Effector memory CD8-positive, alpha-beta T cell (primary cell): ENCODE results near the gene CRYGA.

Experiments used
- ATAC-seq: fragments of 150-1000 bp; cut with Tn5 transposase; replicated peaks from 2 replicates; pipeline ENCODE4 v1.10.0; 2021; ENCODE audit warnings: mild to moderate bottlenecking, moderate library complexity
- DNase-seq, 3 experiments: peaks; one replicate each; pipeline ENCODE4 v3.0.0; 2021
- H3K27ac Mint-ChIP-seq, 2 donors: one replicate each; pipeline ENCODE4 v1.8.0; 2022; ENCODE audit warnings: mild to moderate bottlenecking in 2 of 2, mixed read lengths in 2 of 2, moderate library complexity in 2 of 2
- H3K27me3 Mint-ChIP-seq, 2 donors: one replicate each; pipeline ENCODE4 v1.8.0; 2022; ENCODE audit warnings: mixed read lengths in 2 of 2
- H3K36me3 Mint-ChIP-seq: one replicate; pipeline ENCODE4 v1.8.0; 2022; ENCODE audit warnings: mild to moderate bottlenecking, moderate library complexity, mixed read lengths; ENCODE audit not compliant: insufficient read depth
- H3K4me1 Mint-ChIP-seq, 2 donors: one replicate each; pipeline ENCODE4 v1.8.0; 2022; ENCODE audit warnings: low read depth in 2 of 2, mixed read lengths in 2 of 2
- H3K4me3 Mint-ChIP-seq, 2 donors: one replicate each; pipeline ENCODE4 v1.8.0; 2022; ENCODE audit warnings: mild to moderate bottlenecking in 2 of 2, mixed read lengths in 2 of 2, moderate library complexity in 2 of 2
- H3K9me3 Mint-ChIP-seq, 2 donors: one replicate each; pipeline ENCODE4 v1.8.0; 2022; ENCODE audit warnings: mixed read lengths in 2 of 2
- total RNA-seq, 9 experiments: gene quantifications; one replicate each; lab custom pipeline; 2026; lab: John Stamatoyannopoulos, UW

CRYGA gene
- total RNA-seq = 0 reads per million in 9 experiments

DNA sequence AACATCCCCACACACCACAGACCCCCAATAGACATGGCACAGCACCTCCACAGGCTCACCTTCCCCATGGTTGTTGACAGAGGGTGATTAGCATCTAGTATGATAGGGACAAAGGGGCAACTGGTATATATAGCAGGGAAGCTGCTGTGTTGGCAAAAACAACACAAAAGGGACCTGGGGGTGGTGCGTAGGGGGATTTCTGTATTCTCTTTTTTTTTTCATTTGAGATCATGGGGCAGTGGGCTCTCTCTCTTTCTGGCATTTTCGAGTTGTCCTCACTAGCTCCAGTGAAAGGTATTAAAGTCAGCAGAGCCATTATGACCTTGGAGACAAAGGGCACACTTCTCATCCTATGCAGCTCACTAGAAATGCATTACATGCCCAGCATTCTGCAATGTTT lies at the start of gene CRYGA:
TSS of gene CRYGA (minus strand) at position 101 of the 400 bp plus-strand sequence. CDS start at position 68, 33 bp downstream.
- Mint-ChIP-seq H3K27me3 (peaks cover 8 to 22% of the 10 kb centered on the region in 2 donors), H3K9me3 (no peaks in the 10 kb centered on the region), H3K4me1 (no peaks in the 10 kb centered on the region), H3K4me3 (no peak within 1 kb of the TSS), H3K36me3 (no peaks in the 10 kb centered on the region), H3K27ac (no peak within 1 kb of the TSS)
- ATAC-seq = no peak
- no peak for DNase-seq

- no peak overlapping the region for H3K27ac Mint-ChIP-seq
- H3K9me3 Mint-ChIP-seq = no peaks in the 10 kb centered on the region
- peaks cover 9 to 17% of the 10 kb centered on the region in 2 donors for H3K27me3 Mint-ChIP-seq
- H3K4me1 Mint-ChIP-seq = peaks cover 0 to 4% of the 10 kb centered on the region in 2 donors
- ATAC-seq (no peak), DNase-seq (no peak)
- H3K36me3 Mint-ChIP-seq = no peaks in the 10 kb centered on the region
- H3K4me3 Mint-ChIP-seq = no peak overlapping the region
Observed at GRCh38 chr2:208210688-208211451, 47.5 kb upstream of the CRYGA start.

GRCh38 chr2:208208335-208209085 lies 45.1 kb upstream of the CRYGA start:
- no peak overlapping the region for H3K4me3 Mint-ChIP-seq
- ATAC-seq (no peak), DNase-seq (no peak)
- no peaks in the 10 kb centered on the region for H3K36me3 Mint-ChIP-seq
- H3K9me3 Mint-ChIP-seq = no peaks in the 10 kb centered on the region
- no peak overlapping the region for H3K27ac Mint-ChIP-seq
- H3K4me1 Mint-ChIP-seq = no peaks in the 10 kb centered on the region
- H3K27me3 Mint-ChIP-seq = peaks cover 9 to 25% of the 10 kb centered on the region in 2 donors

- no peak for DNase-seq
- ATAC-seq = no peak
Observed at GRCh38 chr2:208207769-208208168, 44.4 kb upstream of the CRYGA start.

GRCh38 chr2:208204166-208204565 lies 40.8 kb upstream of the CRYGA start:
- Mint-ChIP-seq H3K27ac (no peak overlapping the region), H3K36me3 (no peaks in the 10 kb centered on the region)

More at GRCh38 chr2:208207769-208208168, 44.4 kb upstream of the CRYGA start:
- no peaks in the 10 kb centered on the region for H3K4me1 Mint-ChIP-seq
- no peaks in the 10 kb centered on the region for H3K36me3 Mint-ChIP-seq
- H3K27me3 Mint-ChIP-seq = peaks cover 9 to 26% of the 10 kb centered on the region in 2 donors
- no peaks in the 10 kb centered on the region for H3K9me3 Mint-ChIP-seq
- no peak overlapping the region for H3K27ac Mint-ChIP-seq
- no peak overlapping the region for H3K4me3 Mint-ChIP-seq

DNA sequence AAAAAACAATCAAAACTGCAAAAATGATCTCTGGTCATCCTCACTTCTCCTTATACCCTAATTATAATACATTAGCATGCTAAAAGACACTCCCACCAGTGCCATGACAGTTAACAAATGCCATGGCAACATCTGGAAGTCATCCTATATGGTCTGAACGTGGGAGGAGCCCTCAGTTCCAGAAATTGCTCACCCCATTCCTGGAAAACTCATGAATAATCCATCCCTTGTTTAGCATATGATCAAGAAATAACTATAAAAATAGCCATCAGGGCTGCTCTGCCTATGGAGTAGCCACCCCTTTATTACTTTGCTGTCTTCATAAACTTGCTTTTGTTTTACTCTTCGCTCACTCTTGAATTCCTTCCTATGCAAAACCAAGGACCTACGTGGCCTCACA lies 32.1 kb upstream of the CRYGA start:
- Mint-ChIP-seq H3K36me3 (peaks cover 3% of the 10 kb centered on the region), H3K9me3 (no peaks in the 10 kb centered on the region), H3K27me3 (peaks cover 0 to 20% of the 10 kb centered on the region in 2 donors), H3K4me3 (no peak overlapping the region), H3K4me1 (no peaks in the 10 kb centered on the region), H3K27ac (no peak overlapping the region)
- DNase-seq (no peak), ATAC-seq (no peak)

More at GRCh38 chr2:208204166-208204565, 40.8 kb upstream of the CRYGA start:
- H3K9me3 Mint-ChIP-seq = no peaks in the 10 kb centered on the region
- DNase-seq (no peak), ATAC-seq (no peak)
- H3K4me3 Mint-ChIP-seq = no peak overlapping the region
- H3K27me3 Mint-ChIP-seq = peaks cover 3 to 29% of the 10 kb centered on the region in 2 donors
- no peaks in the 10 kb centered on the region for H3K4me1 Mint-ChIP-seq

DNA sequence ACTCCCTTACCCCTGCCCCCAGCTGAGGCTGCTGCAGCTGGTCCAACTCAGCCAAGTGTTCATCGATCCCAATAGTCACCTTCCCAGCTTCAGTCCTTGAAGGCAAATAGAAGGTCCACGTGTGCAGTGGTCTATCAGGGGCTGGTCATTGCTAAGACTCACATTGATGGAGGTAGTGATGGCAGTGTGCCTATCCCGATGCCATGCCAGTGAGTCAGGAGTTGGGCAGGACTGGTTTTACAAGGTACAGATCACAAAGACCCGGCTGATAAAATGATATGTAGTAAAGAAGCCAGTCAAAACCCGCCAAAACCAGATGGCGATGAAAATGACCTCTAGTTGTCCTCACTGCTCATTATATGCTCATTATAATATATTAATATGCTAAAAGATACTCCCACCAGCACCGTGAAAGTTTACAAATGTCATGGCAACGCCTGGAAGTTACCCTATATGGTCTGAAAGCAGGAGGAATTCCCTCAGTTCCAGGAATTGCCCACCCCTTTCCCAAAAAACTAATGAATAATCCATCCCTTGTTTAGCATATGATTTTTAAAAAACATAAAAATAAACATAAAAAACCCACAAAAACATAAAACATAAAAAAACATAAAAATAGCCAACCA lies 29.3 kb upstream of the CRYGA start:
- peaks cover 0 to 21% of the 10 kb centered on the region in 2 donors for H3K27me3 Mint-ChIP-seq
- H3K36me3 Mint-ChIP-seq = peaks cover 3% of the 10 kb centered on the region
- H3K27ac Mint-ChIP-seq = no peak overlapping the region
- H3K4me3 Mint-ChIP-seq = no peak overlapping the region
- no peaks in the 10 kb centered on the region for H3K9me3 Mint-ChIP-seq
- no peaks in the 10 kb centered on the region for H3K4me1 Mint-ChIP-seq
- no peak for DNase-seq
- ATAC-seq = no peak

DNA sequence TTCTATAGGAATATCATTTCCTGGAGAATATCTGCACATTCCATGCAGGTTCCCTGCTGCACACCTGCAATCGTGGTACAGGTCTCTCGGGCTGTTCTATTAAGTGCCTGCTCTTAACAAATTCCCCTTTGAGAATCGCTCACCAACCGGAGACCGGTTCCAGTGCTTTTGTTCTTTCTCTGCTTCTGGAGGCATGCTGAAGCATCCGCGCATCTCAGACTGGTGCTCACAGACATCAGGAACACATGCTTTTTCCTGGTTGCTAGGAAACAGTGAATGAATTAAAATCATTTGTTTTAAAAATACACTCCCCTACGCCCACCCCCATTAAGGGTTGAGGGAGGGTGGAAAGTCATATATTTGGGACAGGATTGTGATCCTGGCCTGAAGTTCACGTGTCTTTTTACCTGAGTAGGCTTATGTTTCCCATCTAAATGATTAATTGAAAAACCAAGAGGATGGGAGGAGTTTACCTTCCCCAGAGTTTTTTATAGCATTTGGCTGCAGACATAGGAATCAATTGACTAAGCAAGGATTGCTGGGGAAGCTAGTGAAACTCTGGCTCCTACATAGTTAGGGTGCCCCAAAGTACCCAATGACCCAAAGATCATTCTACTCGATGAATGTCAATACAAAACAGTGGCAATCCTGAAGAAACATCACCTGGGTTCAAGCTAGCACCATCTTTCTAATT lies 26.6 kb upstream of the CRYGA start, which contains the start of gene C2orf80:
TSS of gene C2orf80 (minus strand) at position 221 of the 694 bp plus-strand sequence. CDS start 3,044 bp downstream, outside the sequence.
- ATAC-seq = no peak
- Mint-ChIP-seq H3K4me3 (no peak within 1 kb of the TSS), H3K27me3 (peaks cover 9 to 20% of the 10 kb centered on the region in 2 donors), H3K36me3 (no peaks in the 10 kb centered on the region), H3K4me1 (no peaks in the 10 kb centered on the region), H3K27ac (no peak within 1 kb of the TSS), H3K9me3 (no peaks in the 10 kb centered on the region)
- no peak for DNase-seq

DNA sequence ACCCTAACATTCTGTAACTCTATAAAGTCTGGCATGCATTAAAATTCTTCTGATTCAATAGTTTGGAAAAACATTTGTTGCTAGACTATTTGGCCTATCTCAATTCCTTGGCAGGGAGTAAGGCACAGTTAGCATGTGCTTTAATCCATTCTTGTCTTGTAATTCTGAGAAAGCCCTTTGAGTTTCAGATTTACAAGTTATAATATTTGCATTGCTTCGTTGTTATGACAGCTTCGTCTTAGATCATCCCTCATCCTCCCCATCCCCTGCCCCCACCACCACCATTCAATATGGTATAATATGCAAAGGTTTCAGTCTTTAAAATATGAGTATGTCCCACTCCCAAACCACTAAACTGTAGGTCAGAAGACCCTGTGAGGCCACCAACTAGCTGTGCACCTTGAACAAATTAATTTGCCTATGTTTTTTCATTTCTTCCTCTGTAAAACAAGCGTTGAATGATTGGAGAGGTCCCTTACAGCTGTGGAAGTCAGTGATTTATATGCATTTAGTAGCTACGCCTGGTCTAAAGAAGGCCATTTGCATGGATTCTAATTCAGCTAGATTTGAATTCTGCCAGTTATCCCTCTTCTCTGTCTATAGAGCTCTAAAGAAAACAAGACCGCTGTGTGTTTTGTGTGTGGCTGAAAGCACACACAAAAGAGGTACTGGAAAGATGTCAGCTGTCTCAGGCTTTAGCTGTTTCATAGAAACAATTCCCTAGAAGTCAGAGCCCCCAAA lies 25.9 kb upstream of the CRYGA start:
- ATAC-seq = no peak

GRCh38 chr2:208186893-208187292 lies 23.5 kb upstream of the CRYGA start:
- no peak for DNase-seq
- H3K4me1 Mint-ChIP-seq = no peaks in the 10 kb centered on the region
- H3K27ac Mint-ChIP-seq = no peak overlapping the region
- H3K27me3 Mint-ChIP-seq = peaks cover 31 to 47% of the 10 kb centered on the region in 2 donors
- H3K36me3 Mint-ChIP-seq = no peaks in the 10 kb centered on the region
- no peak overlapping the region for H3K4me3 Mint-ChIP-seq
- no peaks in the 10 kb centered on the region for H3K9me3 Mint-ChIP-seq
- ATAC-seq = no peak

More for the DNA sequence above, 25.9 kb upstream of the CRYGA start:
- H3K4me3 Mint-ChIP-seq = no peak overlapping the region
- no peaks in the 10 kb centered on the region for H3K36me3 Mint-ChIP-seq
- H3K9me3 Mint-ChIP-seq = no peaks in the 10 kb centered on the region
- no peak overlapping the region for H3K27ac Mint-ChIP-seq
- no peaks in the 10 kb centered on the region for H3K4me1 Mint-ChIP-seq
- DNase-seq = no peak
- H3K27me3 Mint-ChIP-seq = peaks cover 15 to 28% of the 10 kb centered on the region in 2 donors

DNA sequence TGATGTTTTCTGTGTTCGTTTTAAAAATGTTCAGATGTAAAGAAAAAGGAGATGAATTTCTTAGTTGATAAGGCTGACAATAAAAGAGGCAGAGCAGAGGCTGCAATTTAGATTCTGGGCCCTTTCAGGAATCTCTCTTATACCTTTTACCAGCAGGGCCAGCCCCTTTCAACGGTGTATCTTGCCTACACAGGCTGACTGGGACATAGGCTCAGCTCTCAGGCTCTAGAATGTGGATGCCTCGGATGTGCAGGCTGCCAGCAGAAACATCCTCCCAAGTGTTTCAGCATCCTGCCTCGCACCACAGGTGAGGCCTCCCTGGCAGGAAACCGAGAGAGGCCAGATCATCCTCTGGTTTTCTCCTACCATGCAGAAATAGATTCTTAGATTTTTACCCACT lies 23.1 kb upstream of the CRYGA start:
- peaks cover 31 to 47% of the 10 kb centered on the region in 2 donors for H3K27me3 Mint-ChIP-seq
- H3K4me3 Mint-ChIP-seq = no peak overlapping the region
- no peak for ATAC-seq
- no peak for DNase-seq
- H3K9me3 Mint-ChIP-seq = no peaks in the 10 kb centered on the region
- H3K27ac Mint-ChIP-seq = no peak overlapping the region
- H3K36me3 Mint-ChIP-seq = no peaks in the 10 kb centered on the region
- no peaks in the 10 kb centered on the region for H3K4me1 Mint-ChIP-seq

GRCh38 chr2:208183972-208184705 lies 20.8 kb upstream of the CRYGA start:
- Mint-ChIP-seq H3K27me3 (peaks cover 31 to 40% of the 10 kb centered on the region in 2 donors), H3K4me1 (no peaks in the 10 kb centered on the region), H3K36me3 (no peaks in the 10 kb centered on the region)

More at GRCh38 chr2:208183972-208184705, 20.8 kb upstream of the CRYGA start:
- no peaks in the 10 kb centered on the region for H3K9me3 Mint-ChIP-seq
- ATAC-seq = no peak
- DNase-seq = no peak
- H3K4me3 Mint-ChIP-seq = no peak overlapping the region
- H3K27ac Mint-ChIP-seq = no peak overlapping the region
